NCI-H82 treated with DMSO at 0.1 percent for 48 hours (cell line): ENCODE measurements around the gene FBRSL1.

Experiments used
- DNase-seq: peaks from one replicate; lab custom pipeline; 2025; ENCODE audit not compliant: unreplicated experiment; lab: John Stamatoyannopoulos, UW

FBRSL1 gene

DNA sequence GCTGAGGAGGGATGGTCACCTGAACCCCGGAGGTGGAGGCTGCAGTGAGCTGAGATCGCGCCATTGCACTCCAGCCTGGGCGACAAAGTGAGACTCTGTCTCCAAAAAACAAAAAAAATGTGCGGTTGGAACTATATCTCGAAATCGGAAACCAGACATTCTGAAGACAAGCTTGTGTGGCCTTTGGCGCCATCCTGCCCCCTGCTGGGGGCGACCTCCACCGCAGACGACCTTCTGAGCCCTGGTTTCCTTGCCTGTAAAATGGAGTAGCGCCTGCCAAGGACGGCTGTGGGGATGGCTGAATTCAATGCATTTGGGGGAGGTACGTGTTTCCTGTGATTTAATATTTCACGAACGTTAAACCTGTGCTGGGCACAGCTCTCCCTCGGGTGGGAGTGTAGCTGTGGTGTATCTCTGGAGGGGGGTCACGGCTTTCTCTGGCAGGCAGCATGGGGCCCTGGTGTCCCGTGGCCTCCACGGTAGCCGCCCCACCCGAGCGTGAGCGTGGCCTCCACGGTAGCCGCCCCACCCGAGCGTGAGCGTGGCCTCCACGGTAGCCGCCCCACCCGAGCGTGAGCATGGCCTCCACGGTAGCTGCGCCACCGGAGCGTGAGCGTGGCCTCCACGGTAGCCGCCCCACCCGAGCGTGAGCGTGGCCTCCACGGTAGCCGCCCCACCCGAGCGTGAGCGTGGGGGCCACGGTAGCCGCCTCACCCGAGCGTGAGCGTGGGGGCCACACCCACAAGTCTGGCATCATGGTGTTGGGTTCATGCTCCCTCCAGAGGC lies 65.1 kb downstream of the FBRSL1 start:
- DNase-seq: no peak

DNA sequence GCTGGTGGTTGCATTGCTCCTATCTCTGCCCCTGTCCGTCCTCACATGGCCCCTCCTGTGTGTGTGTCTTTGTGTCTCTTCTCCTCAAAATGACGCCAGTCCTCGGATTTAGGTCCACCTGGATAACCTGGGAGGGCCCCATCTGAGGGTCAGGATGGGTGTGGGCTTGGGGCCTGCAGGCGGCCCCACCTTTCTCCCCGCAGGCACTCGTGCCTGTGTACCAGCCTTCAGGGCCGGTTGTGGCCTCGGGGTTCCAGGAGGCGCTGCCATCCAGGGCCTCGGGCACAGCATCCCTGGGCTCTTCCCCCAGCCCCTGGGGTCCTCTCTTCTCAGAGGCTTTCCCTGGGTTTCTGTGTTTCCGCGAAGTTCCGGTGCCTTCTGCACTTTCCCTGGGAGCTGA lies 65.7 kb downstream of the FBRSL1 start:
- DNase-seq: no peak

DNA sequence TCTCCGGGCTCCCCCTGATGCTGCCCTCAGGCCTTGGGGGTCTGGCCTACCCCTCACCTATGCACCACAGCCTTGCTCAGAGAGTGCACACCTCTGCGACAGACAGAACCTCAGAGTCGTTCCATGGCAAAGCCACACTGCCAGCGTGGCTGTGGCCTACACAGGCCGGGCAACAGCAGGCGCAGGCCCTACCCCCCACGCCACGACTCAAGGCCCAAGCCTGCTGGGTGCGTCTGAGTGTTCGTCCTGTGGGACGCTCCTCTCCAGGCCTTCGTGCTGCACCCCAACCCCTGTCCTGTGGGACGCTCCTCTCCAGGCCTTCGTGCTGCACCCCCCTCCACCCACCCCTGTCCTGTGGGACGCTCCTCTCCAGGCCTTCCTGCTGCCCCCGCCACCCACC lies 66.3 kb downstream of the FBRSL1 start:
- DNase-seq: no peak

DNA sequence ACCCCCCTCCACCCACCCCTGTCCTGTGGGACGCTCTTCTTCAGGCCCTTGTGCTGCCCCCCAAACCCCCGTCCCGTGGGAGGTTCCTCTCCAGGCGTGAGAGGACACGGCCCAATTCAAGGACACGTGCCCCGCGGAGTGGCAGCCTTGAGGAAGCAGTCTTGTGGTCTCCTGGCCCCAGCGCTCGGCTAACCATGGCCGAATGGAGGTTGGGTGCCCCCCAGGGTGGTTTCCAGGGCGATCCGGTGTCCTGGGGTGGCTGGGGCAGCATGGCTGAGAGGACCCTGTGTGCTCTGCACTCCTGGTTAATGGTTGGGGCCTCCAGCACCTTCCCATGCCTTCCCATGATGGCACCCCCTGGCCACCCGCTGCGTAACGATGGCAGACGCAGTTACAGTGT lies 66.8 kb downstream of the FBRSL1 start:
- DNase-seq: no peak

DNA sequence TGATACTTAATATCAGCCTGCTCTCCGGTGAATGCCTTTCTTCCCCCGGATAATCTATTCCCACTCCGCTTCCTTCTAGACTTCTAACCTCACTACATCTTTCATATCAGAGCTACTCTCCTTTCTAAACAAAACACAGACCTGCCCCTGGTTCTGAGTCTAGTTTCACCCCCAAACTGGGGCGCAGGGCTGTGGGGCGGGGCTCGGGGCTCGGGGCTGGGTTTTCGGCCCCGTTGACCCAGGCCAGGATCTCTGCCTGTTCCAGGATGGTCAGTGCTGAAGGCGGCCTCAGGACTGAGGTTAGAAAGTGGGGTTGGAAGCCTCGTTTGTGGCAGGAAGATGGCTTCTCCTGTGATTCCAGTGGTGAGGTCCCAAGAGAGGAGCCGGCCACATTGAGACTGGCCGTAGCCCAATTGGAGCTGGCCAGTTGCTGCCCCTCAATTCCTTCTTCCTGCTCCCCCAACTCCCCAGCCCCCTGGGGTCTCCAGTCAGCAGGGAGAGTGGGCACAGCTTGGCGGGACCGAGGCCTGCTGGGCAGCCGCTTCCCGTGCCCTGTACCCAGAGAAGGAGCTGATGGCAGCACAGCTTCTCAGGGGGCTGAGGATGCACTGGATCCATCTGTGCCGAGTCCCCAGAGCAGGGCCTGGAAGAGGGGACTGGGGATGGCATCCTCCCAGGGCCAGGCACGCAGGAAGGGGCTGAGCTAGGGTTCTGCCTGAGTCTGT lies 67.5 kb downstream of the FBRSL1 start:
- DNase-seq: no peak

DNA sequence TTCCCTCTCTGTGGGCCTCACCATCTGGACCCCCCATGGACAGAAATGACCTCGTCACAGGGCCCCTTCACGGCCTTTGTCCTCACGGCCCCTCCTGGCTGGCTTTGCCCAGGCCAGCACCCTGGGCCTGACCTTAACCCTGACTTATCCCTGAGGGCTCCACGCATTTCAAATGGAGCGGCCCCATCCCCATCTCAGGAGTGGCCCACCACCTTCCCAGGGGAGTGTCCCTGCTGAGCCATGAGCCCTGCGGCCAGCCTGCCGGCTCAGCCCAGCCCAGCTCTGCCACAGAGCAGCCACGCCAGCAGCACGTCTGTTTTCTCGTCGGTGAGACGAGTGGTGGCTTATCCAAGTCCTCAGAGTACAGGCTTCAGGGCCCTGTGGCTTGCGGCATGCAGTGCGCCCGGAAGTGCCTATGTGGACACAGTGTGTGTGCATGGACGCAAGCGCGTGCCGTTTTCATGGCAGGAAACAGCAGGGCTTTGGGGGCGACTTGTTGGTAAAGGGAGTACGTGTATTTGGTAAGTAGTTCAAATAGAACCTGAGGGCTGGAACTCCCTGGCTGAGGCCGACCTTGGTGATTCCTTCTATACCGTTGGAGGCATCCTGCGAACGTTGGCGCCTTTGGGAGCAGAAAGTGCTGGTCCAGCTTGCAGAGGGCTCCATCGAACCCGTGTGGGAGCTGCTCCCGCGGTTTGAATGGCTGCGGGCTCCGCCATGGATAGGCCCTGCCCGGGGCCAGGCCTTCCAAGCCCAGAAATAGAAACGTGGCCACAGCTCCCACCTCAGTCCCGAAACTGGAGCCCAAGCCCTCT lies 68.3 kb downstream of the FBRSL1 start:
- DNase-seq: peak; percentile 19

DNA sequence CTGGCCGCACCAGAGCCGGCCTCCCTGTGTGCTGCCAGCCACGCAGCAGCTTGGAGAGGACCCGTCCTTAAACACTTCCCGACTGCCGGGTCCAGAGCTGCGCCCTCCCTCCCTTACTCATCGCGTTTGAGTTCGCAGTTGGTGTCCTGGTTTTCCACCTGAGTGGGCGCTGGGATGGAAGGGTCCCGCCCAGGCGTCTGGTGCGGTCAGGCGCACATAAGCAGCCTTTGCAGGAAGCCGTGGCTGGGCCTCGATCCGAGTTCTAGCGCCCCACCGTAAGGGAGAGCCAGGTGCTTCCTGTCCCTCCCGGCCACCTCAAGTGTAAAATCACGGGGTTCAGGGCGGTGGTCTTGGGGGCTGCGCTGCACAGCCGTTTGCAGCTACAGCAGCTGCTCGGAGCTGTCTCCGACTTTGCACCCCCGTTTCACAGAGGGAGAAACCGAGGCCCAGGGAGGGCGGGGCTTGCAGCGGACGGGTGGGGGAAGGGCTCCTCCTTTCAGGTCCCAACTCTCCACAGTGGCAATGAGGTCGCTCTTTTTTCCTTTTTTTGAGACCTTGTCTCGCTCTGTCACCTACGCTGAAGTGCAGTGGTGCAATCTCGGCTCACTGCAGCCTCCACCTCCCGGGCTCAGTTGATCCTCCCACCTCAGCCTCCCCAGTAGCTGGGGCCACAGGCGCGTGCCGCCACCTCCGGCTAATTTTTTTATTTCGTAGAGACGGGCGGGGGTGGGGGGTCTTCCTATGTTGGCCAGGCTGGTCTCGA lies 69.1 kb downstream of the FBRSL1 start:
- DNase-seq: no peak

DNA sequence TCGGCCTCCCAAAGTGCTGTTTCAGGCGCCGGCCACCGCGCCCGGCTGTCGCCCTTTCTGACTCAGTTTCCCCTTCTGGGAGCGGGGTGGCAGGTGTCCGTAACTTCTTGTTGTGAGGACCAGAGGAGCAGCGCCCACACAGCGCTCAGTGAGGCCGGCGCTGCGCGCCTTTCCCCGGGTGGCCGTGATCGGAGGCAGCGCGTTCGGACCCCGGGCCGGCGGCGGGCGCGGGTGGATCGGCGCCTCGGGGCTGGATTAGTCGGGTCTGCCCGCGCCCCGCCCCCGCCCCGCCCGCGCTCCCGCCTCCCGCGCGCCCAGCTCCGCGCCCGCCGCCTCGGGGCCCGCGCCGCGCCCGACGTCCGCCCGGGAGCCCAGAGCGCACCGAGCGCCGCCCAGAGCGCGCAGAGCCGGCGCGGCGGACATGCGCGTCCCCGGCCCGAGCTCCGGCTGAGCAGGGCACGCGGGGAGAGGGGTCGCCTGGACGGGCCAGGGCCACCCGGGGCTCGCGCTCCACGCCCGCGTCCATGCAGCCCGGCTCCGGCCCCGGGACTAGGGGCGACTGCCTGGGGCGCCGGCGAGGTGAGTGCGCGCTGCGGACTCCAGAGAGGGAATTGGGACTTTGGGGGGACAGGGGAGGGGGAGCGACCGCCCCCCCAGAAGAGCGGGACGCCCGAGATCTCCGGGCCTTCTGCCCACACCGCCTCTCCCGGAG lies 69.9 kb downstream of the FBRSL1 start:
- DNase-seq: peak; percentile 19

DNA sequence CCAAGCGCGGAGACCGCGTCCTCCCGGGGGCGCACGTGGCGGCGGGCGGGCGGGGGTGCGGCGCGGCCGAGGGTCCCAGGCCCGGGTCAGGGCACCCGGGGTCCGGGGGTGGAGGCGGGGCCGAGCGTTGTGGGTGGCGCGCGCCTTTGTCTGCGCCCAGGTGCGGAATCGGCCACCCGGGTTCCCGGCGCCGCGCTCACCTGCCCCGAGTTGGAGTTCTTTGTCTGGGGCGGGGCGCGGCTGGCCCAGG lies 70.3 kb downstream of the FBRSL1 start:
- no peak for DNase-seq

DNA sequence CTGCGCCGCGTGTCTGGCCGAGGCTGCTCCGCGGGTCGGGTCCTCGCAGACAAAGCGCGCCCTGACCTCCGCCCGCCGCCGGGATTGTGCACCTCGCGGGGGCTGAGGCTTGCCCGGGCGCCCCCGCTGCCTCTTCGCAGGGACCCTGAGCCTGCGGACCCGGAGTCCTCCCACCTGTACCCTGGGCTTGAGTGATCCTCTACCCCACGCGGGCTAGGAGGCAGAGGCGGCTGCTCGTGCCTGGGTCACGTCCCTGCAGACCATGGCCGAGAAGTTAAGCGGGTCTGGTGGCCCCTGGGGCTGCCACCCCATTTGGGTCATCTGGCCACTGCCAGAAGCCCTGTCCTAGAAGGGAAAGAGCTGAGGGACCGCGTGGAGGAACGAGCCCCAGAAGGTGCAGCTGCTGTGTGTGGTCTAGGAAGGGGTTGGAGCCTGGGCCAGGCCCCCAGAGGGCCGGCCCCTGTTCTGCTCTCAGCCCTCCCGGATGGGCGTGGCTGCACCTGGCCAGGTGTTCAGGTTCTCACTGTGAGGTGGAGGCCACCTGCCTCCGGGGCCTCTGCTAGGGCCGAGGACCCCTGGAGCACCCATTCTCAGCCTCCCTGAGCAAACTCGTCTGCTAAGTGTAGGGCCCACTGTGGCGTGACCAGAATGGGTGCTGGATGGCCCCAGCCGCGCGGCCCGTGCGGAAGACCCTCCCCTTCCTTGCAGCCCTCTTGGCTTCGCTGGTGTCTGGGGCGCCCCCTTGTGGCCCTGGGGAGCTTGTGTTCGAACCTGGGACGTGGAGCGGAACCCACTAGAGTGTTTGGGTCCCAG lies 70.9 kb downstream of the FBRSL1 start:
- DNase-seq: peak; percentile 68
